Gastrocnemius medialis (tissue), 4 donors: ENCODE measurements around the gene ANXA1. TPM values are rescaled to one million over a fixed set of nuclear protein-coding genes. Genes with fewer than 3 reads are reported as not detected.
"Not testable (repeated sequence)": the region's sequence is repeated elsewhere in the genome, so short reads cannot be mapped to it uniquely, and the experiment has no call there.

ENCODE experiments used
- ATAC-seq, 2 donors: fragments of 150-250 bp; one replicate each; pipeline ENCODE4 v1.9.1; 2016
- DNase-seq, 2 donors: peaks; one replicate each; pipeline ENCODE4 v3.0.0-alpha.2; 2019
- H3K27ac ChIP-seq, 4 donors: fragments of 200-600 bp; sonication (generic); 1 replicate in 1 of 4; 2 replicates in 3 of 4; pipeline ENCODE4 v1.5.1; 2016 to 2018; ENCODE audit warnings: mild to moderate bottlenecking in 2 of 4, moderate library complexity in 1 of 4
- H3K27me3 ChIP-seq, 3 donors: fragments of 200-600 bp; sonication (generic) in 2 of 3; 1 replicate in 1 of 3; 2 replicates in 2 of 3; pipeline versions ENCODE4 v1.5.1 to v1.6.0; 2016 to 2019; ENCODE audit warnings: mild to moderate bottlenecking in 1 of 3, moderate library complexity in 1 of 3
- H3K36me3 ChIP-seq, 2 donors: fragments of 200-600 bp; sonication (generic) in 1 of 2; one replicate each; pipeline ENCODE4 v1.5.1; 2017 to 2018
- H3K4me1 ChIP-seq, 2 donors: fragments of 200-600 bp; sonication (generic) in 1 of 2; one replicate each; pipeline ENCODE4 v1.5.1; 2016 to 2017; ENCODE audit warnings: mild to moderate bottlenecking in 2 of 2
- H3K4me3 ChIP-seq, 4 donors: fragments of 200-600 bp; sonication (generic) in 3 of 4; 1 replicate in 1 of 4; 2 replicates in 3 of 4; pipeline ENCODE4 v1.5.1; 2016 to 2019; ENCODE audit warnings: mild to moderate bottlenecking in 2 of 4
- H3K9me3 ChIP-seq, 3 donors: fragments of 200-600 bp; sonication (generic) in 2 of 3; 1 replicate in 1 of 3; 2 replicates in 2 of 3; pipeline ENCODE4 v1.5.1; 2016 to 2019
- POLR2A ChIP-seq, 2 donors: fragments of 450-650 bp; IDR thresholded peaks; one replicate each; pipeline ENCODE4 v1.6.1; 2017; ENCODE audit warnings: antibody characterized with exemption in 2 of 2, mild to moderate bottlenecking in 2 of 2, moderate library complexity in 2 of 2
- in situ Hi-C, 4 donors: fragments of 200-750 bp; cut with MboI; loops; one replicate each; pipeline versions ENCODE4 v1.15.0 to v1.8.0; 2017; ENCODE audit warnings: low sequenced_read_pairs in 4 of 4
- intact Hi-C: fragments of 100-400 bp; cut with DNase I; formaldehyde crosslinking; loops from one replicate; pipeline ENCODE4 v1.15.1; 2023; ENCODE audit warnings: low total_unique reads
- total RNA-seq, 4 donors: library from RNA; depleted of rRNA; stranded (reverse); fragments of >200 nt; gene quantifications; one replicate each; pipeline versions ENCODE4 v1.1.0 to v1.2.3, GENCODE V29; 2016
- TF ChIP-seq, protein P1 (sequence below), 5 experiments: fragments of 450-650 bp in 3 of 5; fragments of 200-600 bp in 2 of 5; sonication (generic) in 2 of 5; IDR thresholded peaks in 4 of 5; conservative IDR thresholded peaks in 1 of 5; 1 replicate in 4 of 5; 2 replicates in 1 of 5; pipeline ENCODE4 v1.5.1; 2016 to 2019; ENCODE audit warnings: antibody characterized with exemption in 5 of 5, mild to moderate bottlenecking in 3 of 5, moderate library complexity in 3 of 5

Gene ANXA1
- total RNA-seq, 4 donors from 2014 or later: 22.2 to 41.7 (median 31.1) TPM

DNA sequence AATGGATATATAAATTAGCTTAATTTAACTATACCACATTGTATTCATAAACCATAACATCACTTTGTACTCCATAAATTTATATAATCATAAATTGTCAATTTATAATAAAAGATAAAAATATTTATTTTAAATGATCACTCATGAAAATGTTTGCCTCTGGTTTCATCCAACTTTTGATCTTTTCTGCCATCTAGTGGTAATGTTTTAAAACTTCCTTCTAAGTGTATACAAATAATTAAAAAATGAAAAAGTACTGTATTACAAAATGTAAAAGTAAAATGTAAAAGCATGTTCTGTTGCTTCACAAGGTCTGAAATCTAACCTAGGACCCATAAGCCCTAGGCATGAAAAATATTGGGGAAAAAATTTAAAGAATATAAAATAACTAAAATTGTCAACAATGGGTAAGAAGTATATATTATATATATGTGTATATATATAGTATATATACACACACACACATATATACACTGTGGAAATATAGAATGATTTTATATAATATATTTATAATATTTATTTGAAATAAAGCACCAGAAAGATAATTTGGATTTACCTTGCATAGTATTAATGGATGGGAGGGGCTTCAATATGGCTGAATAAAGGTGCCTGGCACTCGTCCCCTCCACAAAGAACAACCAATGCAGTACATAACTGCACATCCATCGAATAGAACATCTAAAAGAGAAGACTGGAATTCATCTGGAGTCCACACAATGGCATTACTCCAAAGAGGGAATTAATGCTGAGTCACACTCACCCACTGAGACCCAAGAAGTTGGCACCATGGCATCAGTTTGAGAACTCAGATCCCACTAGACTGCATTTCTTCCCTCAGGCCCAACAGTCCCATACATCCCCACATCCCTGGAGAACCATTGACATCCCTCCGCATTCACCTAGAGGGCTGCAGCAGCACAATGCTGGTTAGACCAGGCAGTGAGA, 32.5 kb downstream of the ANXA1 start:
- in situ Hi-C loops: loop anchor here (5.0 to 25.0 kb wide), 3 partner anchors 77 to 329 kb away; no protein-coding TSS in a partner anchor
- Histone ChIP-seq H3K4me3 (no peak overlapping the region), H3K36me3 (no peaks in the 10 kb centered on the region), H3K9me3 (no peaks in the 10 kb centered on the region), H3K27ac (no peak overlapping the region), H3K27me3 (no peaks in the 10 kb centered on the region), H3K4me1 (no peaks in the 10 kb centered on the region)
- DNase-seq (no peak), ATAC-seq (peak in 1 of 2 donors; percentile 33)
- TF ChIP-seq POLR2A (IDR thresholded peaks at IDR 0.05): no peak
- TF ChIP-seq, protein P1, sequence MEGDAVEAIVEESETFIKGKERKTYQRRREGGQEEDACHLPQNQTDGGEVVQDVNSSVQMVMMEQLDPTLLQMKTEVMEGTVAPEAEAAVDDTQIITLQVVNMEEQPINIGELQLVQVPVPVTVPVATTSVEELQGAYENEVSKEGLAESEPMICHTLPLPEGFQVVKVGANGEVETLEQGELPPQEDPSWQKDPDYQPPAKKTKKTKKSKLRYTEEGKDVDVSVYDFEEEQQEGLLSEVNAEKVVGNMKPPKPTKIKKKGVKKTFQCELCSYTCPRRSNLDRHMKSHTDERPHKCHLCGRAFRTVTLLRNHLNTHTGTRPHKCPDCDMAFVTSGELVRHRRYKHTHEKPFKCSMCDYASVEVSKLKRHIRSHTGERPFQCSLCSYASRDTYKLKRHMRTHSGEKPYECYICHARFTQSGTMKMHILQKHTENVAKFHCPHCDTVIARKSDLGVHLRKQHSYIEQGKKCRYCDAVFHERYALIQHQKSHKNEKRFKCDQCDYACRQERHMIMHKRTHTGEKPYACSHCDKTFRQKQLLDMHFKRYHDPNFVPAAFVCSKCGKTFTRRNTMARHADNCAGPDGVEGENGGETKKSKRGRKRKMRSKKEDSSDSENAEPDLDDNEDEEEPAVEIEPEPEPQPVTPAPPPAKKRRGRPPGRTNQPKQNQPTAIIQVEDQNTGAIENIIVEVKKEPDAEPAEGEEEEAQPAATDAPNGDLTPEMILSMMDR (IDR thresholded peaks at IDR 0.05 in 4 of 5, conservative IDR thresholded peaks at IDR 0.05 in 1 of 5): peak; percentile 41 to 67 (median 54)
- intact Hi-C loops: loop anchor here (2.0 to 5.0 kb wide), 2 partner anchors 77 to 327 kb away; no protein-coding TSS in a partner anchor

DNA sequence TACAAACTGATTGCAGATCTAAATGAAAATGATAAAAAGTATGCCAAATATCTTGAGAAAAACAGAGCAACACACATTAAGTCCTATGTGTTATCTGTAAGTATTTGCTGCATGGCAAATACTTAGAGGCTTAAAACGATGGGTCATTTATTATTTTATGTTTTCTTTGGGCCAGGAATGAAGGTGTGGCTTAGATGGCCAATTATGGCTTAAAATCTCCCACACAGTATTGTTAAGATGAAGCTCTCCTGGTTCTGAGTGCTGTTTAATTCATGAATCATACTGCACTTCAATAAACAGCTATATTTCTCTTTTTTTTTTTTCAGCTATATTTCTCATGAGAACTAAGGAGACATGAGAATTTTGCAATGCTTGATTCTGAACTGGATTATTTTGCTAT, 39.4 kb downstream of the ANXA1 start:
- H3K36me3 ChIP-seq, ATAC-seq, H3K4me3 ChIP-seq, H3K27ac ChIP-seq, intact Hi-C loops, H3K27me3 ChIP-seq, DNase-seq, H3K9me3 ChIP-seq, H3K4me1 ChIP-seq: not testable (repeated sequence)
- in situ Hi-C loops: loop anchor here in 2 of 4 donors (25.0 kb wide), 1 partner anchor 329 kb away; no protein-coding TSS in a partner anchor

DNA sequence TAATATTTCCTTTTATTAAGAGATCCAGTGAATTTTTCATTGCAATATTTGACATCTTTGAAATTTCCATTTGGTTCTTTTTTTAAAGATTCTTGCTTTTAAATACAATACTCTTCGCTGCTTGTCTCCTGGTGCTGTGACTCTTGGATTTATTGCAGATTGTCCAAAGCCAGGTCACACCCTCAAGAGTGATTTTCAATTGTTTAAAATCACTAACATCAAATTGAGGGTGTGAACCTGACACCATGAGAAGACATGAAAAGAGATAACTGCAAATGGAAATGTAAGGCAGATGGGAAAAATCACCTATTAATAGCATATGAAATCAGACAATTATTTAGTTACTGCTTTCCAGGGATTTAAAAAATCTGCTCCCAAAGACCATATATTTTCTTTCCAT, 42.6 kb downstream of the ANXA1 start:
- intact Hi-C loops (no loop called here), in situ Hi-C loops (loop anchor here in 2 of 4 donors (25.0 kb wide), 1 partner anchor 332 kb away; no protein-coding TSS in a partner anchor)
- no peak for TF ChIP-seq POLR2A (IDR thresholded peaks at IDR 0.05)
- TF ChIP-seq, protein P1 (IDR thresholded peaks at IDR 0.05 in 4 of 5, conservative IDR thresholded peaks at IDR 0.05 in 1 of 5): no peak
- DNase-seq (no peak), ATAC-seq (no peak)
- Histone ChIP-seq H3K4me3 (no peak overlapping the region), H3K27ac (no peak overlapping the region), H3K27me3 (no peaks in the 10 kb centered on the region), H3K36me3 (no peaks in the 10 kb centered on the region), H3K9me3 (no peaks in the 10 kb centered on the region), H3K4me1 (no peaks in the 10 kb centered on the region)

DNA sequence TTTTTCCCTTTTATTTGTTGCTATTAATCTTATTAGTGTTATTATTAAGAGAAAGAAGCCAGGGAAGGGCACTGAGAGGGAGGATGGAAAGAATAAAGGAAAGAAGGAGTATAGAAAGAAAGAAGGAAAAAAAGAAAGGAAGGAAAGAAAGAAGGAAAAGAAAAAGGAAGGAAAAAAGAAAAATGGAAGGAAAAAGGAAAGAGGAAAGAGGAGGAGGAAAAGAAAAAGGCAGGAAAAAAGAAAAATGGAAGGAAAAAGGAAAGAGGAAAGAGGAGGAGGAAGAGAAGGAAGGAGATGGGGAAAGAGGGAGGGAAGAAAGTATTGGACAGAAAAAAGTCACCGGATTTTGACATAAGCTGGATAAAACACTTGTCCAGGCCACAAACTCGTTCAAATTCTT, 47.8 kb downstream of the ANXA1 start:
- Histone ChIP-seq H3K4me1 (no peaks in the 10 kb centered on the region), H3K27ac (no peak overlapping the region), H3K9me3 (no peaks in the 10 kb centered on the region), H3K27me3 (no peaks in the 10 kb centered on the region), H3K36me3 (no peaks in the 10 kb centered on the region), H3K4me3 (no peak overlapping the region)
- no peak for DNase-seq
- in situ Hi-C loops (loop anchor here in 2 of 4 donors (25.0 kb wide), 1 partner anchor 337 kb away; no protein-coding TSS in a partner anchor), intact Hi-C loops (no loop called here)
- ATAC-seq: no peak
- no peak for TF ChIP-seq POLR2A (IDR thresholded peaks at IDR 0.05)

DNA sequence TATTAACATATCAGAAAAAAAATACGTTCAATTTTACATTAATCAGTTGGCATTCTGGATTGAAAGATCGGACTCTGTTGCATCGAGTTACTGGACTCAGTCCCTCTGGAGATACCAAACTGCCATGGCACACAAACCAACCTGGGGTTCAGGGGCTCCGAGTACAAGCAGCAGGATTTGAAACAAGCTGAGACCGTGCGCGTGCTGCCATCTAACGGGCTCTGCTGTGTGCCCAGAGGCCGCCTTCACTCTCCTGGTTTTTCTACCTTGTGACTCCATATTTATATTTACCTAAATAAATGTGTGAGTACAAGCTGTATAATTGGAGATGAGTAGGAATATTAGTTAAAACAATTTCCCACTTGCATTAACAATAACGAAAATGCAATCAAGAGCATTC, 48.2 kb downstream of the ANXA1 start:
- no peaks in the 10 kb centered on the region for H3K9me3 ChIP-seq
- no peak overlapping the region for H3K27ac ChIP-seq
- H3K4me3 ChIP-seq: no peak overlapping the region
- no peaks in the 10 kb centered on the region for H3K27me3 ChIP-seq
- intact Hi-C loops: no loop called here
- TF ChIP-seq POLR2A (IDR thresholded peaks at IDR 0.05): no peak
- TF ChIP-seq, protein P1 (IDR thresholded peaks at IDR 0.05 in 4 of 5, conservative IDR thresholded peaks at IDR 0.05 in 1 of 5): no peak
- H3K36me3 ChIP-seq: no peaks in the 10 kb centered on the region
- ATAC-seq (no peak), DNase-seq (no peak)
- H3K4me1 ChIP-seq: no peaks in the 10 kb centered on the region
- in situ Hi-C loops: loop anchor here in 3 of 4 donors (25.0 kb wide), 2 partner anchors 338 to 1362 kb away; no protein-coding TSS in a partner anchor
